K562 (cell line): ENCODE data around the gene BARX2. TPM values are rescaled to one million over a fixed set of nuclear protein-coding genes. Genes with fewer than 3 reads are reported as not detected.

Source experiments
- ATAC-seq: fragments of 200-7000 bp; cut with Tn5 transposase; 3 replicates; pipeline ENCODE4 v1.9.1; 2020; ENCODE audit warnings: moderate library complexity
- BruUV-seq: library from RNA; stranded (reverse); fragments of 400-500 nt; replicated peaks from 2 replicates; lab custom pipeline; 2021; lab: Mats Ljungman, UMichigan
- CTCF ChIA-PET: fragments of 300-600 bp; formaldehyde crosslinking; extraction: SDS; loops from one replicate; lab custom pipeline; 2021; ENCODE audit warnings: low intra/inter-chr PET ratio; lab: Yijun Ruan, JAX
- POLR2A ChIA-PET: fragments of 300-600, 350-650 bp; sonication (Branson Sonifier 250); formaldehyde crosslinking; extraction: SDS; loops from one replicate; lab custom pipeline; 2021; ENCODE audit warnings: antibody characterized with exemption, inconsistent platforms; lab: Yijun Ruan, JAX
- DNase-seq, 4 experiments: peaks; one replicate each; pipeline versions ENCODE4 v3.0.0 to v3.0.0-alpha.2; 2011 to 2018; ENCODE audit warnings: low spot score in 3 of 4, mixed read lengths in 3 of 4; ENCODE audit errors: extremely low read depth in 1 of 4
- FAIRE-seq: peaks from 2 replicates; lab custom pipeline; 2011; peaks lifted over from hg19 to GRCh38; lab: Jason Lieb, UNC
- H2AFZ ChIP-seq: 2 replicates; pipeline ENCODE4 v1.6.0; 2011; ENCODE audit warnings: low read depth, low read length, control low read depth, inconsistent platforms
- H3K27ac ChIP-seq: fragments of 200-600 bp; 3 replicates; pipeline ENCODE4 v1.8.0; 2011; ENCODE audit warnings: low read depth, mild to moderate bottlenecking, control low read depth, inconsistent platforms, low read length, moderate library complexity, mixed read lengths; ENCODE audit errors: extremely low read depth
- H3K27me3 ChIP-seq, 2 experiments: fragments of 300-600 bp in 1 of 2; 2 replicates in 1 of 2; 3 replicates in 1 of 2; pipeline versions ENCODE4 v1.6.0 to v1.8.0; 2011; ENCODE audit warnings: inconsistent platforms in 2 of 2, low read length in 2 of 2, mild to moderate bottlenecking in 1 of 2, mixed read lengths in 1 of 2, moderate library complexity in 1 of 2; ENCODE audit not compliant: control insufficient read depth in 2 of 2, insufficient read depth in 2 of 2
- H3K36me3 ChIP-seq: fragments of 300-600 bp; 3 replicates; pipeline ENCODE4 v1.8.0; 2011; ENCODE audit warnings: mild to moderate bottlenecking, low read length, inconsistent platforms; ENCODE audit not compliant: control insufficient read depth, insufficient read depth
- H3K4me1 ChIP-seq, 2 experiments: fragments of 200-600 bp in 1 of 2; replicated peaks in 1 of 2; 2 replicates in 1 of 2; 3 replicates in 1 of 2; pipeline versions ENCODE4 v1.5.1 to v1.8.0; 2011; ENCODE audit warnings: inconsistent platforms in 2 of 2, low read length in 2 of 2, mild to moderate bottlenecking in 1 of 2, mixed read lengths in 1 of 2, moderate library complexity in 1 of 2; ENCODE audit not compliant: control insufficient read depth in 2 of 2, insufficient read depth in 2 of 2
- H3K4me2 ChIP-seq: 2 replicates; pipeline ENCODE4 v1.6.1; 2011; ENCODE audit warnings: low read length, control low read depth, inconsistent platforms, mixed read lengths; ENCODE audit not compliant: insufficient read depth
- H3K4me3 ChIP-seq: fragments of 200-600 bp; sonication (generic), shearing (Covaris generic); 2 replicates; pipeline ENCODE4 v1.5.1; 2016; ENCODE audit warnings: control low read depth, inconsistent platforms
- H3K79me2 ChIP-seq: fragments of 200-600 bp; 3 replicates; pipeline ENCODE4 v1.8.0; 2011; ENCODE audit warnings: low read length, inconsistent platforms; ENCODE audit not compliant: control insufficient read depth, insufficient read depth
- H3K9ac ChIP-seq, 2 experiments: 2 replicates each; pipeline versions ENCODE4 v1.6.0 to v1.6.1; 2011; ENCODE audit warnings: low read depth in 2 of 2, low read length in 2 of 2, control low read depth in 1 of 2, inconsistent platforms in 1 of 2, mild to moderate bottlenecking in 1 of 2, mixed read lengths in 1 of 2; ENCODE audit not compliant: insufficient read depth in 1 of 2
- H3K9me1 ChIP-seq: one replicate; pipeline ENCODE4 v1.6.0; 2011; ENCODE audit warnings: inconsistent platforms, mild to moderate bottlenecking, low read length, moderate library complexity; ENCODE audit not compliant: control insufficient read depth, insufficient read depth
- H3K9me3 ChIP-seq: replicated peaks from 2 replicates; pipeline ENCODE4 v1.5.1; 2011; ENCODE audit warnings: low read depth, low read length, inconsistent platforms; ENCODE audit not compliant: control insufficient read depth, insufficient read depth
- H4K20me1 ChIP-seq: replicated peaks from 2 replicates; pipeline ENCODE4 v1.6.1; 2011; ENCODE audit warnings: low read length, inconsistent platforms, mixed read lengths; ENCODE audit not compliant: control insufficient read depth, insufficient read depth
- GTF3C2 ChIP-seq: IDR thresholded peaks from 3 replicates; pipeline ENCODE4 v1.6.1; 2011; ENCODE audit warnings: borderline replicate concordance, mild to moderate bottlenecking, moderate library complexity; ENCODE audit not compliant: insufficient read length; ENCODE audit errors: extremely low read depth
- HDGF ChIP-seq: fragments of 450-650 bp; IDR thresholded peaks from 2 replicates; pipeline ENCODE4 v1.6.1; 2016
- KDM1A ChIP-seq, 2 experiments: fragments of 450-650 bp; IDR thresholded peaks; 2 replicates each; pipeline ENCODE4 v1.6.1; 2016; ENCODE audit warnings: mild to moderate bottlenecking in 2 of 2
- KLF6 ChIP-seq: fragments of 250-450 bp; sonication (Bioruptor Pico); IDR thresholded peaks from 2 replicates; pipeline ENCODE4 v1.4.0; 2020; ENCODE audit warnings: mild to moderate bottlenecking, moderate library complexity, borderline replicate concordance
- SLC30A9 ChIP-seq: fragments of 250-450 bp; sonication (Bioruptor Pico); IDR thresholded peaks from 2 replicates; pipeline ENCODE4 v1.8.0; 2022; ENCODE audit warnings: mild to moderate bottlenecking, moderate library complexity
- SNRNP70 ChIP-seq: fragments of 200-400 bp; formaldehyde crosslinking; optimal IDR thresholded peaks from 2 replicates; pipeline ENCODE3; 2017; ENCODE audit warnings: low read depth, low read length
- ZKSCAN3 ChIP-seq: fragments of 250-450 bp; sonication (Bioruptor Pico); IDR thresholded peaks from 2 replicates; pipeline ENCODE4 v1.4.0; 2020
- ZNF165 ChIP-seq: fragments of 250-450 bp; sonication (Bioruptor Pico); IDR thresholded peaks from 2 replicates; pipeline ENCODE4 v1.4.0; 2020; ENCODE audit warnings: borderline replicate concordance
- ZNF263 ChIP-seq: sonication (generic); formaldehyde crosslinking; IDR thresholded peaks from 2 replicates; pipeline ENCODE4 v1.8.0; 2022; ENCODE audit warnings: mild to moderate bottlenecking, missing genetic modification reagents, borderline replicate concordance
- ZNF324 ChIP-seq: fragments of 250-450 bp; sonication (Bioruptor Pico); IDR thresholded peaks from 2 replicates; pipeline ENCODE4 v1.4.0; 2020; ENCODE audit warnings: mild to moderate bottlenecking
- ZNF696 ChIP-seq: fragments of 250-450 bp; sonication (Bioruptor Pico); conservative IDR thresholded peaks from 2 replicates; pipeline ENCODE4 v1.4.0; 2020; ENCODE audit warnings: mild to moderate bottlenecking, moderate library complexity
- WGBS: fragments of 100-300 bp; shearing (Covaris generic); methylation state at CpG from one replicate; pipeline ENCODE4 v1.1.6; 2016; ENCODE audit warnings: low coverage, mixed read lengths; ENCODE audit not compliant: insufficient coverage; ENCODE audit errors: missing lambda C conversion rate; 5-methylcytosine and 5-hydroxymethylcytosine counted together
- in situ Hi-C: fragments of 300-500 bp; cut with MboI; formaldehyde crosslinking; loops from 4 replicates; pipeline ENCODE4 v1.15.0; 2018; ENCODE audit warnings: inconsistent platforms, mixed read lengths
- intact Hi-C: fragments of 100-400 bp; cut with micrococcal nuclease; formaldehyde crosslinking; loops from 2 replicates; pipeline ENCODE4 v1.14.2; 2022
- polyA plus RNA-seq, 8 experiments: library from polyadenylated mRNA; depleted of rRNA in 4 of 8; stranded (reverse) in 5 of 8; unstranded in 3 of 8; fragments of >200 nt; fragmentation: Nextera tagmentation in 2 of 8; fragmentation: Illumina TruSeq in 1 of 8; extraction: Ambion mirVana in 2 of 8; extraction: Trizol in 1 of 8; gene quantifications; 2 replicates each; pipeline versions ENCODE4 v1.2.1 to v1.2.3, GENCODE V29; 2011 to 2014; ENCODE audit warnings: inconsistent platforms in 1 of 8, missing spikeins in 1 of 8
- total RNA-seq, 7 experiments: library from RNA; depleted of rRNA in 6 of 7; stranded (reverse); fragments of >200 nt in 6 of 7; fragmentation: Illumina TruSeq in 2 of 7; extraction: Trizol in 2 of 7; gene quantifications; 2 replicates each; pipeline versions ENCODE4 v1.2.1 to v1.2.3, GENCODE V29; 2011 to 2021; ENCODE audit warnings: low replicate concordance in 1 of 7

Gene BARX2
- total and polyA plus RNA-seq, 9 of the 15 experiments (the other 6 are each of a cell fraction or from before 2014, with no cell fraction given), result not detected

GRCh38 chr11:129376658-129377341, 1.2 kb downstream of the BARX2 start:
- intact Hi-C loops, result no loop called here
- in situ Hi-C loops, result loop anchor here (5.0 kb wide), 1 partner anchor 371 kb away; no protein-coding TSS in a partner anchor
- Histone ChIP-seq H2AFZ (no peak overlapping the region), H3K4me2 (no peak overlapping the region), H3K27ac (no peak overlapping the region), H3K9me1 (no peaks in the 10 kb centered on the region), H3K4me1 (no peaks in the 10 kb centered on the region), H3K9me3 (no peaks in the 10 kb centered on the region), H3K9ac (no peak overlapping the region), H3K27me3 (peaks cover 11 to 46% of the 10 kb centered on the region in 2 experiments; a peak in 4 of 5 replicates), H3K36me3 (no peaks in the 10 kb centered on the region), H3K79me2 (no peaks in the 10 kb centered on the region), H3K4me3 (no peak overlapping the region), H4K20me1 (no peaks in the 10 kb centered on the region)
- WGBS, result 2% methylated on average over 12 of the region's 12 CpGs
- ATAC-seq (no peak), DNase-seq (no peak), FAIRE-seq (no peak)
- ChIA-PET CTCF (interaction anchor here (0.5 to 0.8 kb wide), 2 partner anchors 44 to 374 kb away, joined by 3 to 4 read pairs; no protein-coding TSS in a partner anchor), POLR2A (no interaction called here)
- TF ChIP-seq SLC30A9 (CRISPR knock-in tag), result no peak
- no peak for TF ChIP-seq SNRNP70
- TF ChIP-seq ZKSCAN3 (CRISPR knock-in tag), result no peak
- no peak for TF ChIP-seq KLF6 (CRISPR knock-in tag)
- TF ChIP-seq ZNF696 (CRISPR knock-in tag), result no peak
- no peak for TF ChIP-seq ZNF263 (CRISPR knock-in tag)
- no peak for TF ChIP-seq KDM1A (IDR thresholded peaks at IDR 0.05)
- no peak for TF ChIP-seq ZNF165 (CRISPR knock-in tag)
- no peak for TF ChIP-seq ZNF324 (CRISPR knock-in tag)
- TF ChIP-seq GTF3C2, result no peak
- no peak for TF ChIP-seq HDGF
- no TSS peak for BruUV-seq
